ENCODE measurements around the gene CGAS. TPM values are rescaled to one million over a fixed set of nuclear protein-coding genes. Genes with fewer than 3 reads are reported as not detected.
A peak's percentile ranks its signal among the peaks of the same experiment; 100 is the strongest.

Gene CGAS
- total RNA-seq (2012; rRNA removed): 9.1 and 9.4 TPM in 2 replicates

GRCh38 chr6:73452107-73452461, at the start of gene CGAS:
Gene CGAS (minus strand): TSS chr6:73452297. CDS start chr6:73452181, 116 bp downstream.
- no peaks in the 10 kb centered on the region for H3K9me3 ChIP-seq (replicated peaks; ENCODE audit: low read length)
- peaks cover 8% of the 10 kb centered on the region for H3K36me3 ChIP-seq (ENCODE audit: insufficient read depth, low read length)
- peaks cover 6% of the 10 kb centered on the region for H3K4me1 ChIP-seq (ENCODE audit: control insufficient read depth, insufficient read depth, low read length)
- peak within 1 kb of the TSS; percentile 91 for H3K9ac ChIP-seq (ENCODE audit: low read depth, low read length)
- H3K4me2 ChIP-seq (ENCODE audit: low read length): peak within 1 kb of the TSS; percentile 78
- H3K27me3 ChIP-seq (ENCODE audit: control insufficient read depth, insufficient read depth, low read length): no peaks in the 10 kb centered on the region
- peak within 1 kb of the TSS; percentile 74 for H3K4me3 ChIP-seq (ENCODE audit: low read length)

- Histone ChIP-seq H3K4me2 (ENCODE audit: low read length) (no peak overlapping the region), H3K27me3 (ENCODE audit: control insufficient read depth, insufficient read depth, low read length) (no peaks in the 10 kb centered on the region), H3K9me3 (replicated peaks; ENCODE audit: low read length) (no peaks in the 10 kb centered on the region), H3K9ac (ENCODE audit: low read depth, low read length) (no peak overlapping the region), H3K36me3 (ENCODE audit: insufficient read depth, low read length) (peaks cover 44% of the 10 kb centered on the region), H3K4me3 (ENCODE audit: low read length) (no peak overlapping the region), H3K4me1 (ENCODE audit: control insufficient read depth, insufficient read depth, low read length) (no peaks in the 10 kb centered on the region)
Measured at GRCh38 chr6:73497915-73498314, 45.8 kb upstream of the CGAS start.

GRCh38 chr6:73491377-73491776, 39.3 kb upstream of the CGAS start:
- Histone ChIP-seq H3K4me2 (ENCODE audit: low read length) (no peak overlapping the region), H3K4me1 (ENCODE audit: control insufficient read depth, insufficient read depth, low read length) (no peaks in the 10 kb centered on the region), H3K9ac (ENCODE audit: low read depth, low read length) (no peak overlapping the region), H3K4me3 (ENCODE audit: low read length) (no peak overlapping the region), H3K9me3 (replicated peaks; ENCODE audit: low read length) (no peaks in the 10 kb centered on the region), H3K36me3 (ENCODE audit: insufficient read depth, low read length) (peaks cover 39% of the 10 kb centered on the region), H3K27me3 (ENCODE audit: control insufficient read depth, insufficient read depth, low read length) (no peaks in the 10 kb centered on the region)

- H3K4me2 ChIP-seq (ENCODE audit: low read length): no peak overlapping the region
- no peak overlapping the region for H3K9ac ChIP-seq (ENCODE audit: low read depth, low read length)
- no peaks in the 10 kb centered on the region for H3K9me3 ChIP-seq (replicated peaks; ENCODE audit: low read length)
- H3K27me3 ChIP-seq (ENCODE audit: control insufficient read depth, insufficient read depth, low read length): no peaks in the 10 kb centered on the region
- no peak overlapping the region for H3K4me3 ChIP-seq (ENCODE audit: low read length)
- H3K4me1 ChIP-seq (ENCODE audit: control insufficient read depth, insufficient read depth, low read length): no peaks in the 10 kb centered on the region
- H3K36me3 ChIP-seq (ENCODE audit: insufficient read depth, low read length): peaks cover 45% of the 10 kb centered on the region
Measured at GRCh38 chr6:73487473-73487872, 35.4 kb upstream of the CGAS start.

GRCh38 chr6:73484438-73484837, 32.3 kb upstream of the CGAS start:
- Histone ChIP-seq H3K9me3 (replicated peaks; ENCODE audit: low read length) (no peaks in the 10 kb centered on the region), H3K4me3 (ENCODE audit: low read length) (no peak overlapping the region), H3K4me2 (ENCODE audit: low read length) (no peak overlapping the region), H3K27me3 (ENCODE audit: control insufficient read depth, insufficient read depth, low read length) (no peaks in the 10 kb centered on the region), H3K9ac (ENCODE audit: low read depth, low read length) (no peak overlapping the region), H3K4me1 (ENCODE audit: control insufficient read depth, insufficient read depth, low read length) (no peaks in the 10 kb centered on the region), H3K36me3 (ENCODE audit: insufficient read depth, low read length) (peaks cover 47% of the 10 kb centered on the region)

GRCh38 chr6:73481969-73482368, 29.9 kb upstream of the CGAS start:
- Histone ChIP-seq H3K9ac (ENCODE audit: low read depth, low read length) (no peak overlapping the region), H3K36me3 (ENCODE audit: insufficient read depth, low read length) (peaks cover 33% of the 10 kb centered on the region), H3K27me3 (ENCODE audit: control insufficient read depth, insufficient read depth, low read length) (no peaks in the 10 kb centered on the region), H3K4me2 (ENCODE audit: low read length) (no peak overlapping the region), H3K4me1 (ENCODE audit: control insufficient read depth, insufficient read depth, low read length) (no peaks in the 10 kb centered on the region), H3K4me3 (ENCODE audit: low read length) (no peak overlapping the region), H3K9me3 (replicated peaks; ENCODE audit: low read length) (no peaks in the 10 kb centered on the region)

GRCh38 chr6:73477407-73477806, 25.3 kb upstream of the CGAS start:
- Histone ChIP-seq H3K36me3 (ENCODE audit: insufficient read depth, low read length) (peaks cover 28% of the 10 kb centered on the region), H3K9ac (ENCODE audit: low read depth, low read length) (no peak overlapping the region), H3K27me3 (ENCODE audit: control insufficient read depth, insufficient read depth, low read length) (no peaks in the 10 kb centered on the region)

GRCh38 chr6:73476723-73477122, 24.6 kb upstream of the CGAS start:
- Histone ChIP-seq H3K9ac (ENCODE audit: low read depth, low read length) (no peak overlapping the region), H3K4me2 (ENCODE audit: low read length) (no peak overlapping the region), H3K9me3 (replicated peaks; ENCODE audit: low read length) (no peaks in the 10 kb centered on the region), H3K4me1 (ENCODE audit: control insufficient read depth, insufficient read depth, low read length) (no peaks in the 10 kb centered on the region), H3K27me3 (ENCODE audit: control insufficient read depth, insufficient read depth, low read length) (no peaks in the 10 kb centered on the region), H3K36me3 (ENCODE audit: insufficient read depth, low read length) (peaks cover 28% of the 10 kb centered on the region), H3K4me3 (ENCODE audit: low read length) (no peak overlapping the region)

More at GRCh38 chr6:73477407-73477806, 25.3 kb upstream of the CGAS start:
- Histone ChIP-seq H3K9me3 (replicated peaks; ENCODE audit: low read length) (no peaks in the 10 kb centered on the region), H3K4me3 (ENCODE audit: low read length) (no peak overlapping the region), H3K4me1 (ENCODE audit: control insufficient read depth, insufficient read depth, low read length) (no peaks in the 10 kb centered on the region), H3K4me2 (ENCODE audit: low read length) (no peak overlapping the region)

GRCh38 chr6:73471686-73472290, 19.7 kb upstream of the CGAS start:
- no peak overlapping the region for H3K4me2 ChIP-seq (ENCODE audit: low read length)

GRCh38 chr6:73461537-73462350, 9.6 kb upstream of the CGAS start, which contains the start of gene MTO1:
Gene MTO1 (plus strand): TSS chr6:73461737. CDS start chr6:73461855, 118 bp downstream.
- no peaks in the 10 kb centered on the region for H3K9me3 ChIP-seq (replicated peaks; ENCODE audit: low read length)
- peaks cover 3% of the 10 kb centered on the region for H3K4me1 ChIP-seq (ENCODE audit: control insufficient read depth, insufficient read depth, low read length)
- H3K27me3 ChIP-seq (ENCODE audit: control insufficient read depth, insufficient read depth, low read length): no peaks in the 10 kb centered on the region
- peak within 1 kb of the TSS; percentile 76 for H3K4me2 ChIP-seq (ENCODE audit: low read length)
- peak within 1 kb of the TSS; percentile 93 for H3K9ac ChIP-seq (ENCODE audit: low read depth, low read length)
- H3K36me3 ChIP-seq (ENCODE audit: insufficient read depth, low read length): peaks cover 8% of the 10 kb centered on the region
- peak within 1 kb of the TSS; percentile 85 for H3K4me3 ChIP-seq (ENCODE audit: low read length)

More at GRCh38 chr6:73471686-73472290, 19.7 kb upstream of the CGAS start:
- no peak overlapping the region for H3K4me3 ChIP-seq (ENCODE audit: low read length)
- H3K9ac ChIP-seq (ENCODE audit: low read depth, low read length): no peak overlapping the region
- H3K36me3 ChIP-seq (ENCODE audit: insufficient read depth, low read length): peaks cover 38% of the 10 kb centered on the region
- no peaks in the 10 kb centered on the region for H3K4me1 ChIP-seq (ENCODE audit: control insufficient read depth, insufficient read depth, low read length)
- H3K9me3 ChIP-seq (replicated peaks; ENCODE audit: low read length): no peaks in the 10 kb centered on the region
- H3K27me3 ChIP-seq (ENCODE audit: control insufficient read depth, insufficient read depth, low read length): no peaks in the 10 kb centered on the region

- Histone ChIP-seq H3K36me3 (ENCODE audit: insufficient read depth, low read length) (no peaks in the 10 kb centered on the region), H3K4me1 (ENCODE audit: control insufficient read depth, insufficient read depth, low read length) (peaks cover 3% of the 10 kb centered on the region), H3K4me2 (ENCODE audit: low read length) (no peak overlapping the region), H3K9ac (ENCODE audit: low read depth, low read length) (no peak overlapping the region), H3K9me3 (replicated peaks; ENCODE audit: low read length) (no peaks in the 10 kb centered on the region), H3K27me3 (ENCODE audit: control insufficient read depth, insufficient read depth, low read length) (no peaks in the 10 kb centered on the region), H3K4me3 (ENCODE audit: low read length) (no peak overlapping the region)
Measured at GRCh38 chr6:73460056-73460455, 8.0 kb upstream of the CGAS start.
